Fibroblast of pulmonary artery (primary cell): ENCODE results near the gene PRELP.

Source experiments
- DNase-seq: peaks from one replicate; pipeline ENCODE4 v3.0.0-alpha.2; 2010; ENCODE audit warnings: low read depth
- H3K4me3 ChIP-seq: replicated peaks from 2 replicates; pipeline ENCODE4 v1.5.1; 2011; ENCODE audit warnings: low read depth, mild to moderate bottlenecking, control low read depth, low read length, moderate library complexity
- TF ChIP-seq, protein P1 (sequence below): IDR thresholded peaks from 2 replicates; pipeline ENCODE4 v1.5.1; 2011; ENCODE audit warnings: mild to moderate bottlenecking, control low read depth, low read length, inconsistent platforms; ENCODE audit errors: missing control alignments

Gene PRELP

DNA sequence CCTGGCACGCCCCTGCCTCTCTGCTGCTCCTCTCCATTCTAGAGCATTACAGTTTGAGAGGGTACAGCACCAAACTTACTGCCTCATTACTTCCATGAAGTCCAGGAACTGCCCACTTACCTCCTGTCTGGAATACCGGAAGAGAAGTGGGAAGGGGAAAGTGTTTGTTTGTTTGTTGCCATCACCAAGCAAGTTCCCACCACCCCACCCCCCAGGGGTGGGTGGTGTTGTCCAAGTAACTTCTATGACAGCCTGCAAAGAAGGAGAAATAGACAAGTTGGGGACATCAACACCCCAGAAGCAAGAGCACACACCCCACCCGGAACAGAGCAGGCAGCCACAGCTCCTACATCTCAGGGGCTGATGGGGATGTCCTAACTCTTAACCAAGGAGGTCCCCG lies 36.3 kb downstream of the PRELP start:
- TF ChIP-seq, protein P1, sequence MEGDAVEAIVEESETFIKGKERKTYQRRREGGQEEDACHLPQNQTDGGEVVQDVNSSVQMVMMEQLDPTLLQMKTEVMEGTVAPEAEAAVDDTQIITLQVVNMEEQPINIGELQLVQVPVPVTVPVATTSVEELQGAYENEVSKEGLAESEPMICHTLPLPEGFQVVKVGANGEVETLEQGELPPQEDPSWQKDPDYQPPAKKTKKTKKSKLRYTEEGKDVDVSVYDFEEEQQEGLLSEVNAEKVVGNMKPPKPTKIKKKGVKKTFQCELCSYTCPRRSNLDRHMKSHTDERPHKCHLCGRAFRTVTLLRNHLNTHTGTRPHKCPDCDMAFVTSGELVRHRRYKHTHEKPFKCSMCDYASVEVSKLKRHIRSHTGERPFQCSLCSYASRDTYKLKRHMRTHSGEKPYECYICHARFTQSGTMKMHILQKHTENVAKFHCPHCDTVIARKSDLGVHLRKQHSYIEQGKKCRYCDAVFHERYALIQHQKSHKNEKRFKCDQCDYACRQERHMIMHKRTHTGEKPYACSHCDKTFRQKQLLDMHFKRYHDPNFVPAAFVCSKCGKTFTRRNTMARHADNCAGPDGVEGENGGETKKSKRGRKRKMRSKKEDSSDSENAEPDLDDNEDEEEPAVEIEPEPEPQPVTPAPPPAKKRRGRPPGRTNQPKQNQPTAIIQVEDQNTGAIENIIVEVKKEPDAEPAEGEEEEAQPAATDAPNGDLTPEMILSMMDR: no peak
- H3K4me3 ChIP-seq: no peak overlapping the region
- no peak for DNase-seq

DNA sequence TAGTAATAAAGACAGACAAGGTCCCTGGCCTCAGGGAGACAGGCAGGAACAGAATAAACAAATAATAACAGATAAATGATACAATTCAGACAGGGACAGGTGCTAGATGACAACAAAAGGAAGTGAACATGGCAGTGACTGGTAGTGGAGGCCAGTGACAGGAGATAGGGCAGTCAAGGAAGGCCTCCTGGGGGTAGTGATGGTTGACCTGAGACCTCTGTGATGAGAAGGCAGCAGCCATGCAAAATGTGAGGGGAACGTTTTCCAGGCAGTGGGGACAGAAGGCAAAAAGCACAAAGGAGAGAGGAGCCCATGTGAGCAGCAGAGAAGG lies 36.9 kb downstream of the PRELP start:
- no peak overlapping the region for H3K4me3 ChIP-seq
- TF ChIP-seq, protein P1: no peak
- no peak for DNase-seq

DNA sequence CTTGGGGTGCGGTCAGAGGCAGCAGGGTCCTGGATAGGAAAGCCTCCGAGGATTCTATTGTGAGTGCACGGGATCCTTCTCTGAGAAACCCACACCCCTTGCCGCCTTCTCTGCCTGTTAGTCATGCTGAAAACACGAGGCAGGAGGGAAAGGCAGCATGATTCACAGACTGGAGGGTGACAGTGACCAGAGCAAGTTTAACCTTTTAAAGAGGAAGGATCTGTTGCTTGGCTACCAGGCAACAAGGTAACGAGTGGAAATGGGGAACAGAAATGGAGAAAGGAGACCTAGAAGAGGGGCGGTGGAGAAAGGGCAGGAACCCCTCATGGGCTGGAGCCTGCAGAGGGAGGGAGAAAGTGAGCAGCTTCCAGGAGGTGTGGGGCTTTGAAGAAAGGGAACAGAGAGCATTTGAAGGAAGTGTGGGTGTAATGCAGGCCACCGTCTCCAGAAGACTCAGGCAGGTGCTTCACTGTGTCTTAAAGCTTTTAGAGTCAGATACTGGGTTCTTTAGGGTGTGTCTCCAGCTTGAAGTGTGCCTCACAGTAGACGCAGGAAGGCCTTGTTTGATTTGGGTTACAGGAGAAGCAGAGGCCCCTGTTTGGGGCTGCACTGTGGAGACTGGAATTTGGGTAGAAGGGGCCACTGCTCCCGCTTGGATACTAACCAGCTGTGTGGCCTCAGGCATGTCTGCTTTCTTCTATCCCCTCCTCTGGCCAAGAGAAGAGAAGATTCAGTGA lies 37.4 kb downstream of the PRELP start:
- peak; percentile 92 for DNase-seq
- no peak overlapping the region for H3K4me3 ChIP-seq
- TF ChIP-seq, protein P1: no peak

DNA sequence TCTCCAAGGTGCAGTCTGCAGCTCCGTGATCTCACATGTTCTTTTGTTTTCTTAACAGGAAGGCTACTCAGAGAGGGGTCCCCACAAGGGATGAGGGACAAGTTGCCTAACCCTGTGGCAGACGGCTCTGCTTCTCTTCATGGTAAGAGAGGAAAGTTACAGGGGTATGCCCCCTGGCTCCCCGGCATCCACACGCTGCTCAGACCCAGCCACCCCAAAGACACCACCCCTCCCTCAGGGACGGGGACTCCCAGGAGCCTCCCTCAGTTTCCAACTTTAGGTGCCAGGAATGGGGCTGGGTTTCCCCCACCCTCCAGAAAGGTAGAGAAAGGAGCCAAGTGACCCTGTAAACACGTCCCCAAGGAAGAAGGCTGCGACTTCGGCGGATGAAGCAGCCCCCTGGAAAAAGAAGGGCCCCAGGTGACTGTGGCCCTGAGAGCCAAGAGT lies 38.0 kb downstream of the PRELP start:
- TF ChIP-seq, protein P1: no peak
- DNase-seq: no peak
- no peak overlapping the region for H3K4me3 ChIP-seq

DNA sequence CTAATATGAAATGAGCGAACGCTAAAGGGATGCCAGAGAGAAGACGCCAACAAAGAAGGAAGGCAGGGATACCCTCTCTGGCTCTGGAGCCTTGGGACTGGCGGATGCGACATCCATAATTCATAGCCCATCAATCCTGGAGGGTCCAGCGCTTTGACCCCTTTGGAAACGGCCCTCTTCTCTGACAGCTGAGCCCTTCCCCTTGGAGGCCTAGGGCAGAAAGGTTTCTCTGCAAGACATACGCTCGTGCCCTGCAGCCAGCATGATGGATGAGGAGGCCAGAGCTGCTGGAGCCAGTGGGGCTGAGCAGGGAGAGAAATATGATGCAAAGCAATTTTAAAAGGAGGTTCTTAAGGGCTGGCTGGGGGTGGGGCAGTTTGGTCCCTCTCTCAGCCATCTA lies 40.6 kb downstream of the PRELP start:
- no peak overlapping the region for H3K4me3 ChIP-seq
- DNase-seq: no peak
- TF ChIP-seq, protein P1: no peak

DNA sequence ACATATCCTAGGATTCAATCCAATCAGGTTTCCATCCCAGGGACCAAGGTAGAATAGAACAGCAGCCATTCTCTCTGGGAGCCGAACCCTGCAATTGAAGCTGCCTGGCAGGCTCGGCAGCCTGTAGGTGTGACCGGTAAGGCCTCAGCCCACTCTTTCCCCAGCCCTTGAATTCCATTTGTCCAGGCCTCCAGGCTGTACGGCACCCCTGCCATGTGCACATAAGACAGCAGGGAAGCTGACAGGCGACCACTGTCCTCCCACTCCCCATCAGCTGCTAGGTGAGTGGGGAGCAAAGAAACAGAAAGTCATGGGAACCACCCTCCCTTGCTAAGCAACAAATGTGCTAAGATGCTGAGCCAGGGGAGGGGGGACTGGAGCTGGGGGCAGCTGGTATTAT lies 41.3 kb downstream of the PRELP start:
- no peak overlapping the region for H3K4me3 ChIP-seq
- no peak for DNase-seq
- TF ChIP-seq, protein P1: no peak
